ENCODE data around the gene APBA3.
"Not testable (repeated sequence)": the region's sequence is repeated elsewhere in the genome, so short reads cannot be mapped to it uniquely, and the experiment has no call there.

Gene APBA3

DNA sequence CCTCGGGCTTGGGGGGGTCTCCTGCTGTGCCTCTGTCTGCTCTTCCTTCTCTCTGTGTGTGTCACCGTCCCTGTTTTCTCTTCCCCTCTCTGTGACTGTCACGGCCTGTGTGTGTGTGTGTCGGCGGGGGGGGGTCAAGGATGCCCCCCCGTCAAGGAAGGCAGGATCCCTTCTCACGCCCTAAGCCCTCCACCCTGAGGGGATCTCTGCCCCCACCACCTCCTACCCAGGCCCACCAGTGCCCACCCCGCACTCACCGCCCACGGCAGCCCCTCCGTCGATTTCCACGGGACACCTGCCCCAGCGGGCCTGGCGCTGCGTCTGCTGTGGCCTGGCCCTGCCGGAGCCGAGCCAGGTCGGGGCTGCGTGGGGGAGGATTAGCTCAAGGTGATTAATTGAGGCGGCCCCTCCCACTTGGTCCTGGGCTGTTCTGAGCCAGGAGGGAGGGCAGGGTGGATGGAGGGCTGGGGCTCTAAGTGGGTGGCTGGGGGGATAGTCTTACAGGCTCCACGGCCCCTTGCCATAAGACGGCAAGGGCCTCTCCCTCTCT lies 10.5 kb upstream of the APBA3 start, which contains the start of gene RAX2:
TSS of gene RAX2 (minus strand) at position 323 of the 550 bp plus-strand sequence. CDS start 486 bp downstream, outside the sequence.
- no peak within 1 kb of the TSS for H3K4me3 ChIP-seq (ENCODE audit: low read depth, low read length)

DNA sequence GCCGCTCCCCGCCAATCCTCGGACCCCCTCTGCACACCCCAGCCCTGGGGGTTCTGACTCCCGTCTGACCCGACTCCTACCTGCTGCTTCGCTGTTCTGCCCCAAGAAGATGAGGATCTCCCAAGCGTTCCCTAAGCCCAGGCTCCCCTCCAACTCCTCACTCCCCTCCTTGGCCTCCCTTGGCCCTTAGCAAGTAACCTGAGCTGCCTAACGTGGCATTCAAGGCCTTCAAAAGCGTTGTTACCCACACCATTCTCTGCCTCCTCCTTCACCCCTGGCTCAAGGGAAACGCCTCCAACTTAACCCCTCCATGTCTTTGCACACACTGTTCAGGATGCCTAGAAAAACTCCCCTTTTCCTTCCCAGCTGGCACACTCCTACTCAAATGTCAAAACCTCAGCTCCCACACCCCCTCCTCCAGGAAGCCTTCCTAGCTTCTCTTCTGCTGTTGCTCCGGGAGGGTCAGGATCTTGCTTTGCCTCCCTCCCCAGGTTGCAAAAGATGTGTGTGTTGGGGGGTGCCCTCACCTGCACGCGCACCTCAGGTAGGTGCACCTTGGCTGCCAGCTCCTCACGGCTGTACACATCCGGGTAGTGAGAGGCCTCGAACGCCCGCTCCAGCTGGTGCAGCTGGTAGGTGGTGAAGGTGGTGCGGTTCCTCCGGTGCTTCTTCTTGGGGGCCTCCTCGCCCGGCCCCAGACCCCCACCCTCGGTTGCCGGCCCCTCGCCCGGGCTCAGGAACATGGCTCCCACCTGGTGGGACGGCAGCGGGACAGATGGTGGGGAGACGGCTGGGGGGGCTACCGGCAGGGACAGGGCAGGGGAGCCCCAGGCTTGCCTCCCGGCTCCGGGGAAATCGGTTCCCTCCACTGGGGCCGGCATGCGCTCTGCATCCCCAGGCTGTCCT lies 9.8 kb upstream of the APBA3 start:
- no peak overlapping the region for H3K4me3 ChIP-seq (ENCODE audit: low read depth, low read length)

DNA sequence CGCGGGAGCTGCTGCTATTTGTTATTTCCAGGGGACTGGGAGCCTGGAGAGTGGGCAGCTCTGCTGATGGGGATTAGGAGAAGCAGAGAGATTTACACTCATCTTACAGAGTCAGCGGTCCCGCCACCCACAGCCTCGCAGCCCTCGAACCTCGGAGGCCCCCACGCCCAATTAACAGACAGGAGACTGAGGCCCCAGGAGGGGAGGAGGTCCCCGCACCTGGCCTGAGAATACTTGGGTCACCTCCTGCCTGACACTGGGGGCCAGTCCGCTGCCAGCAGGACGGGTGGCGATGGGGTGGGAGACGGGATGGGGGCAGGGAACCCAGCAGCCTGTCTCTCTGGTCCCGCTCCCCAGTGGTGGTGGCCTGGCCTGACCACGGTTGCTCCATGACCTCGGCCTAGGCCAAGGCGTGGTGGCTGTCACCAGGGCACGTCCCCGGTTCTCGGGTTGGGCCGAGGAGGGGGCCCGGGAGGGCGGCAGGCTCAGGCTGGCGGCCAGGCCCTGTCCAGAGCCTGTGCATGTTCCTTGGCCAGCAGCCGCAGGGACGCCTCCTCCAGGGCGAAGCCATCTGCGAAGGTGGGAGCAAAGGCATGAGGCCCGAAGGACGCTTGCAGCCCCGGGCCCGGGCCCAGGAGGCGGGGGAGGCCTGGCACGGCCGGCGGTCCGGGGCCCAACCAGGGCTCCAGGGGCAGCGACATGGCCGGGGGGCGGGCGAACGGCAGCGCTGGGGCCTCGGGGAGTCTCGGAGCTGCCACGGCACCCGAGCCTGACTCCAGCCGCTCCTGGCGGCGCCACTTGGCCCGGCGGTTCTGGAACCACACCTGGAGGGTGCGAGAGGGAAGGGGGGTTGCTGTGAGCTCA lies 8.9 kb upstream of the APBA3 start:
- H3K4me3 ChIP-seq (ENCODE audit: low read depth, low read length), result no peak overlapping the region

DNA sequence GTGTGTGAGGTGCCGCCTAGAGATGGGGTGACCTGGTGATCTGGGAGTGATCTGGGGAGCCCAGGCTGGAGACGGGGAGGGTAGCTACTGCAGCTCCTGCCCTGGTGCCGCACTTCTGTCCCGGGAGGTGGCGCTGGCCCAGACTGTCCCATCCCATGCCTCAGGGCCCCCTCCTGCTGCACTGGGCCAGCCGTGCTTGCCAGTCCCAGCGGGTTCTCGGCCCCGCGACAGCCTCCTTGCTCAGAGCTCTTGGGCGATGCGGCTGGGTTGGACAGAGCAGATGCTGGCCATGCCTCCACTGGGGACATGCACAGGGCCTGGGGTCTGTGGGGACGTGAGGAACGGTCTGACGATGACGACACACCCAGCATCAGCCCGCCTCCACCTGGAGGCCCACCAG lies 8.0 kb upstream of the APBA3 start:
- H3K4me3 ChIP-seq (ENCODE audit: low read depth, low read length), result no peak overlapping the region

DNA sequence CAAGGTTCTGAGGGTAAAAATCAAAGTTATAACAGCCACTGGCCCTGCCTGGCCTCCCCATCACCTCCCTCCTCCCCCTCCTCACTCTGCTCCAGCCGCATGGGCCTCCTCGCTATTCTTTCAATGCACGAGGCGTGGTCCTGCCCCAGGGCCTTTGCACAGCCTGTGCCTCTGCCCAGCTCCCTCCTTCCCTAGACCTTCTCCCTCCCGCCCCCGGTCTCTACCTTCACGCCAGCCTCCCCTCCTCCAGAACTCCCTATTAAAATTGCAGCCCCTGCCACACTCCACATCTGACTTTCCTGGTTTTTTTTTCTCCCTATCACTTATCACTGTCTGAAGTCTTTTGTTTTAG lies 7.2 kb upstream of the APBA3 start:
- no peak overlapping the region for H3K4me3 ChIP-seq (ENCODE audit: low read depth, low read length)

DNA sequence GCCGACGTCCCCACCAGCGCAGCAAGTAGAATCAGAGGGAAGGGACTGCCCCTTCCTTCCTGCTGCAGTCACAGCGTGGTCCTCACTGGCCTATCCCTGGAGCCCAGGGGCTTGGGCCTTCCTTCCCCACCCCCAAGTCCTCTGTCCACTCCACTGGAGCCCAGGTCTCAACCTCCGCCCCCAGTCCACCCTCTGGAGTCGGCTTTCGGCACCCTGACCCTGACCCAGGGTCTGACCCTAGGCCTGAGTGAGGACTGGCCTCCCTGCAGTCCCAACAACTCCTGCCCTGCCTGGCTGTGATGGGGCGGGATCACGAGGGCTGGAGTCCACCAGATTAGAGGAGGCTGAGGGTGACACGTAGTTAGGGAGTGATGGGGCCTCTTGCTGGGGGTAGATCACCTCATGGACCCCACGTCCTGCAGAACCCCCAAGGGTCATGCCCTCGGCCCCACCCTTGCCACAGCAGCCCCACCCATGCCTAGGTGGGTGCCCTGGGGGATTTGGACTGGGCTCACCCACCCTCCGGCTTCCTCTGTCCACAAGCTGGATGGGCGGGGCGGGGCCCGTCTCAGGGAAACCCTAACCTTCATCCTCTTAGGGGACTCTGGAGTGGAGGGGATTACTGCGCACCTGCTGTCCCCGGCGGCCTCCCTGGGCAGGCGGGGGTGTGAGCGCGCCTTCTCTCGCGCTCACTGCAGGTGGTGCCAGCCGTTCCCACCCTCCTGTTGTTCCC lies 6.7 kb upstream of the APBA3 start:
- H3K4me3 ChIP-seq (ENCODE audit: low read depth, low read length), result no peak overlapping the region

DNA sequence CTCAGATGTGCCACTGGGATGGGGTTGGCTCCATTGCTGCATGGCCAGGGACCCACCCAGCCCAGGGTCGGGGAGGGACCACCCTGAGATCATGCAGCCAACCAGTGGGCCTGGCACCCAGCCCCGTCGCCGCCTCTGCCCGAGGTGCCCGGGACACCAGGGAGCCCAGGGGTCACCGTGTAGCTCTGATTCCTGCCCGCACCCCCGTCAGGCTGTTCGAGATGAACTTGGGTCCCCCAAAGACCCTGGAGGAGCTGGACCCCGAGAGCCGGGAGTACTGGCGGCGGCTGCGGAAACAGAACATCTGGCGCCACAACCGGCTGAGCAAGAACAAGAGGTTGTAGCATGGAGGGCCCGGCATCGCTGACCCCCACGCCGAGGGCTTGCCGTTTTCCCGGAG lies 5.6 kb upstream of the APBA3 start:
- no peak overlapping the region for H3K4me3 ChIP-seq (ENCODE audit: low read depth, low read length)

DNA sequence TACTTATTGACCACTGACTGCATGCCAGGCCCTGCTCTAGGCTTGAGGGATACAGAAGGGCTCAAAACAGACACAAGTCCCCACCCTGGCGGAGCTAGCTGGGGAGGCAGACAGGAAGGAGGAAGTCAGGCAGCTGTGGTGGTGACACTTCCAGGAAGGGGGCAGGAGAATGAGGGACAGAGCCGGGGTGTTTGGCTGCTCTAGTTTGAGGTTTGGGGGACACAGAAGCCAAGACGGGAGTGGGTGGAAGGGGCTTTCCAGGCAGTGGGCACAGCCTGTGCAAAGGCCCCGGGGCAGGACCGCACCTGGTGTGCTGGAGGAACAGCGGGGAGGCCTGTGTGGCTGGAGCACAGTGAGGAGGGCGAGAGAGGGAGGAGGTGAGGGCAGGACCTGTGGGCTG lies 5.0 kb upstream of the APBA3 start:
- no peak overlapping the region for H3K4me3 ChIP-seq (ENCODE audit: low read depth, low read length)

DNA sequence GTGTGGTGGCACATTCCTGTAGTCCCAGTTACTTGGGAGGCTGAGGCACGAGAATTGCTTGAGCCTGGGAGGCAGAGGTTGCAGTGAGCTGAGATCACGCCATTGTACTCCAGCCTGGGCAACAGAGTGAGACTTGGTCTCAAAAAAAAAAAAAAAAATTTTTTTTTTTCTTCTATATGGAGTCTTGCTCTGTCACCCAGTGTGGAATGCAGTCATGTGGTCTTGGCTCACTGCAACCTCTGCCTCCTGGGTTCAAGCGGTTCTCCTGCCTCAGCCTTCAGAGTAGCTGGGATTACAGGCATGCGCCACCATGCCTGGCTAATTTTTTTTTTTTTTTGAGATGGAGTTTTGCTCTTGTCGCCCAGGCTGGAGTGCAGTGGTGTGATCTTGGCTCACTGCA lies 4.3 kb upstream of the APBA3 start:
- H3K4me3 ChIP-seq (ENCODE audit: low read depth, low read length), result not testable (repeated sequence)

DNA sequence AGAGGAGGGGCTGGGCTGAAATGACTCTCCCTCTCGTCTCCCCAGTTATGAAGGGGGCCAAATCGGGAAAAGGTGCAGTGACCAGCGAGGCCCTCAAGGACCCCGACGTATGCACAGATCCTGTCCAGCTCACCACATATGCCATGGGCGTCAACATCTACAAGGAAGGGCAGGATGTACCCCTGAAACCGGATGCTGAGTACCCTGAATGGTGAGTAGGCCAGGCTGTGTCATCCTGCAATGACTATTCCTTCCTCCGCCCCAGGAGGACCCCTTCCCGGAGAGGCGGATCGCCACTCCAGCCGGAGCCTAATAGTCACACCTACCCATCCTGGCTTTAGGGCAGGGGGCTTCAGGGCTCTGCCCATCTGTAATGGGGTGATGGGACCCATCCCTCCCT lies 3.6 kb upstream of the APBA3 start:
- H3K4me3 ChIP-seq (ENCODE audit: low read depth, low read length), result no peak overlapping the region

DNA sequence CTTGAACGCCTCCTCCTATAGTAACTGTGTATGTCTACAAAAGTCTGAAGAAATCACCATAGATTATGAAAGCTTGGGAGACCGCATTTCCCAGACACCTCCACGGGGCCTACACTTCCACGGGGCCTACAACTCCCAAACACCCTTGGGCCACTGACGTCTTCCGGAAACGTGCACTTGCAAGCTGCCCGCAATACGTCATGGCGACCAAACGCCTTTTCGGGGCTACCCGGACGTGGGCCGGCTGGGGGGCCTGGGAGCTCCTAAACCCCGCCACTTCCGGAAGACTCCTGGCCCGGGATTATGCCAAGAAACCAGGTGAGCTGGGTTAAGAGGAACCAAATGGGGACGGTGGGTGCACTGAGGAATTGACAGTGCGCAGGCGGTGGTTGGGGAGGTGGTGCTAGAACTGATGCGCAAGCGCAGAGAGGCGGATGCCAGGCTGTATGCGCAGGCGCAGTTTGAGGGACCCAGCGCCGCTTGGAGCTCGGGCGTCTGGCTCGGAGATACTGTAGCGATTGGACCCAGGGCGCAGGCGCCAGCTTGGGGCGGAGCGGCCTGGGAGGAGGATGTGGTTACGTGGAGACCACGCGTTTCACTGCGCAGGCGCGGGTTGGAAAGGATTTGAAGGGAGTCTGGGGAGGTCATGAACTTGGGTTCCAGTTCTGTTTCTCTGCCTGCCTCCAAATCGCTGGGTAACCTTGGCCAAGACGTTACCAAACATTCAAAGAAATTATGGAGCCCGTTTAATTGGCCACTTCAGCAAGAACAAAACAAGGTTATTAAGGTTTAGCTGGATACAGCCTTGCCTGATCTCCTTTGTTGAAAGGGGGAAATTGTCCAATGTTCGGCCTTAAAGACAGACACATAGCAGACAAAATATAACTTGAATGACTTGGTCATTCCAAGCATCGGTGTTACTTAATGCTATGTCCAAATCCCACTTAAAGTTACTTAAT lies 1.3 kb upstream of the APBA3 start, which contains the start of gene MRPL54:
TSS of gene MRPL54 (plus strand) at position 182 of the 959 bp plus-strand sequence. CDS start at position 201, 19 bp downstream.
- peak within 1 kb of the TSS; percentile 89 for H3K4me3 ChIP-seq (ENCODE audit: low read depth, low read length)

DNA sequence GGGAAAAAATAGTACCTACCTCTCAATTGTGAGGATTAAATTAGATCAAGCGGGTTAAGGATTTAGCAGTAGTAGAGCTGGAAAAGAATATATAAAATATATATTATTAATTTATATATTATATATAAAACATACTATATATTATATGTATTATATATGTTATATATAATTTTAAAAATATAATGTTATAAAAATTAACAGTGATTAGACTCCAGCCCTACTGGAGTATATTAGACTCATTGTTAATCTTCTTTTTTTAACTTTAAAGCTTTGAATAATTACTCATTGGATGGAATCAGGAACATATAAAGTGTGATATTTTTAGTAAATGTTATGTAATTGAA lies 610 bp upstream of the APBA3 start:
- peak overlapping the region; percentile 89 for H3K4me3 ChIP-seq (ENCODE audit: low read depth, low read length)

DNA sequence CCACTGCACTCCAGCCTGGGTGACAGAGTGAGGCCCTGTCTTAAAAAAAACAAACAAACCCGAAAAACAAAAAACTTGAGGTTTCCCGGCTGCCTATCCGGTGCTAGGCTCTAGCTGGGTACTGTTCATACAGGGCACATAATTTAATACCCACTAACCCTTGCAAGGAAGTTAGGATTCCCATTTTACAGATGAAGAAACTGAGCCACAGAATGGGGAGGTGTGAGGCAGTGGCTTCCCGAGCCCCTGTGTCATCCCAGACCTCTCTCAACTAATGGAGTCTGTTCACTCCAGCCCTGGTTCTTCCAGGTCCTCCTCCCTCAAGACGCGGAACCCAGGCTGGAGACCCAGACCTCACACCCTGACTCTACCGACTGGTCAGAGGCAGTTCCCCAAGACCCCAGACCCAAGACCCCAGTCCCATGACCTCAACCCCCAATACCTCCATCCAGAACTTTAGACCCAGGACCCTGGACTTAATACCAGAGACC lies 576 bp downstream of the APBA3 start:
- H3K4me3 ChIP-seq (ENCODE audit: low read depth, low read length), result peak overlapping the region; percentile 89

DNA sequence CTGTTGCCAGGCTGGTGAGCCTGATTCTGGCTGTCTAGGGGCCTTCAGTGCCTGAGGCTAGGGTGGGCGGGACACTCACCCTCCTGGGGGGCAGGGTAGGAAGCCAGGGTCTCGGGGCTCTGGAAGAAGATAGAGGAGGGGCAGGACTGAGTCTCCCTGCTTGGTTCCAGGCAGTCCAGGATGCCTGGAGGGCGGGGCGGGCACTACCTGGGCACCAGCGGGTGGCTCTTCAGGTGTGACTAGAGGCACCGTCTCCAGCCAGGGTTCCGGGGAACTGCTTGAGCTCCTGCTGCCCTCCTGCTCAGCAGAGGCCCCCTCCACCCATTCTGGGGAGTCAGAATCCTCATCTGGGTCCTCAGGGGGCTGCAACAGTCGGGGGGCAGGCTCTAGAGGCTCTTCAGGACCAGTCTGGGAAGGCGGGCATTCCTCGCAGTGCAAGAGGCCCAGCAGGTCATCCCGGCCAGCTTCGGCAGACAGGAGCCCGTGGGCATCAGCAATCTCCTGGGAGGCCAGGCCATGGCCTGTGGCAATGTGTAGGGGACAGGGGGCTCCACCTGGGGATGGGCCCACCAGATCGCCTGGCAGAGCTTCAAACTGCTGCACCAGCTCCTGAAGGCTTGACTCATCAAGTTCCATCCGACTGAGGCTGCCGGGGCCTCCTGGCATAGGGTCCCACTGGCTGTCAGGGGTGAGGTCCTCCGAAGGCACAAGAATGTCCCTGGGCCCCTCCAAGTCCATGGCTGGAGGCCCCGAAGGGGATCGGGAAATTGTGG lies 1.8 kb downstream of the APBA3 start:
- no peak overlapping the region for H3K4me3 ChIP-seq (ENCODE audit: low read depth, low read length)

DNA sequence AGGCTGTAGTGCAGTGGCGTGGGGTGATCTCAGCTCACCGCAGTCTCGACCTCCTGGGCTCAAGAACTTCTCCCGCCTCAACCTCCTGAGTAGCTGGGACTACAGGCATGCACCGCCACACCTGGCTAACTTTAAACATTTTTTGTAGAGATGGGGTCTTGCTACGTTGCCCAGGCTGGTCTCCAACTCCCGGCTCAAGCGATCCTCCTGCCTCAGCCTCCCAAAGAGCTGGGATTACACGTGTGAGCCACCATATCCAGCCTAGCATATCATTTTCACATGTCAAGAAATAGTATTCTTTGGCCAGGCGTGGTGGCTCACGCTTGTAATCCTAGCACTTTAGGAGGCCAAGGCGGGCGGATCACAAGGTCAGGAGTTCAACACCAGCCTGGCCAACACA lies 3.2 kb downstream of the APBA3 start:
- H3K4me3 ChIP-seq (ENCODE audit: low read depth, low read length), result not testable (repeated sequence)

DNA sequence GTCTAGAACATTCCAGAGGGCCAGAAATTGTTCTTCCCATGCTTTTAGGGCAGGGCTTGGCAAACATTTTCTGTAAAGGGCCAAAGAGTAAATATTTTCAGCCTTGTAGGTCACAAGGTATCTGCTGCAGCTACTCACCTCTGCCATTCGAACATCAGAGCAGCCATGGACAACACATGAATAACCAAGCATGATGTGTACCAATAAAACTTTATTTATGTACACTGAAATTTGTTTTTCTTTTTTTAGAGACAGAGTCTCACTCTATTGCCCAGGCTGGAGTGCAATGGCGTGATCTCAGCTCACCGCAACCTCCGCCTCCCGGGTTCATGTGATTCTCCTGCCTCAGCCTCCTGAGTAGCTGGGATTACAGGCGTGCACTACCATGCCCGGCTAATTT lies 3.8 kb downstream of the APBA3 start:
- not testable (repeated sequence) for H3K4me3 ChIP-seq (ENCODE audit: low read depth, low read length)

DNA sequence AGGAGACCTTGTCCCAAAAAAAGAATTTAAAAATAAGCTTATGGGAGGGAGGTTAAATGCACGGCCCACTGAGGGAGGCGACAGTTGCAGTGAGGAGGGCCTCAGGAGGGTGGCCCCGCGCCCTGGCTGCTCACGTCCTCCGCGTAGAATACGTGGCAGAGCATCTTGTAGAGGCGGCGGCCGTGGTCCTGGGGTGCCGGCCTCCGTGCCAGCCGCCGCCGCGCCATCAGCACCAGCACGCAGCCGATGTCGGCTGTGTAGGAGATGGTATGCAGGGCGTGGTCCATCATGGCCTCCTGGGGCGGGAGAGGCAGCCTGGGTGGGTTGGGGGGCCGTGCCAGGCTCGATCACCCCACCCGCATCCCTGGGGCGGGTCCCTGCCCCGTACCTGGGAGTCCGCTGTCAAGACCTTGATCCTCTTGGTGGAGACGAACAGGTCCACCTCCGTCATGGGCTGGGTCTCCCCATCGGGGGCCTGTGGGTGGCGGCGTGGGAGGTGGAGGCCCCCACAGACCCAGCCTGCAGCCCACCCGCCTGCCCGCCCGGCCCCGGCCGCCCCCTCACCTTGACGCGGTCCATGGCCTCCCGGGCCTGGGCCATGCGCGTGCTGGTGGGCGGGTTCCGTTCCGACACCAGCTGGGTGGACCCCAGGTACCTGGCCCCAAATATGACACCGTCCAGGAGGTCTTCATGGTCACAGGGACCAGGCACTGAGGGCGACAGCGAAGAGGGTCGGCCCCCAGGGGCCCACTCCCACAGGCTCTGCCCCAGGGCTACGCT lies 7.7 kb downstream of the APBA3 start:
- no peak overlapping the region for H3K4me3 ChIP-seq (ENCODE audit: low read depth, low read length)

DNA sequence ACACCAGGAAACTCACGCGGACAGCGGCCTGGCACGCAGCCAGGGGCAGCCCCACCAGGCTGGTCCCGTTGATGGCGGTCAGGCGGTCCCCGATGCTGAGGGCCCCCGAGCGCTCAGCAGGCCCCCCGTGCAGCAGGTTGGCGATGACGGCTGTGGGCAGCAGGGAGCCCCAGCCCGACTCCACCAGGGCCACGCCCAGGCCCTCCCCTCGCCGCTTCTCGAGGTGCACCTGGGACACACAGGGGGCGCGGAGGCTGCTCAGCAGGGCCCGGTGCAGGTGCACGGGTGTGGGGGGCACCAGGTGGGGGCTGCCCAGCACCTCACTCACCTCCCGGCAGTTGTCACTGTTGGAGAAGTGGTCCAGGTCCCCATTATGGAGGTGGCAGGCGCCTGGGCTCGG lies 9.0 kb downstream of the APBA3 start:
- no peak overlapping the region for H3K4me3 ChIP-seq (ENCODE audit: low read depth, low read length)
